ENCODE measurements around the gene ADH1C. TPM values are rescaled to one million over a fixed set of nuclear protein-coding genes. Genes with fewer than 3 reads are reported as not detected.
A peak's percentile ranks its signal among the peaks of the same experiment; 100 is the strongest.
"Not testable (repeated sequence)": the region's sequence is repeated elsewhere in the genome, so short reads cannot be mapped to it uniquely, and the experiment has no call there.

ADH1C gene
- total and polyA plus RNA-seq, 8 donors, result 1.2 to 26.4 (median 22.1) TPM

DNA sequence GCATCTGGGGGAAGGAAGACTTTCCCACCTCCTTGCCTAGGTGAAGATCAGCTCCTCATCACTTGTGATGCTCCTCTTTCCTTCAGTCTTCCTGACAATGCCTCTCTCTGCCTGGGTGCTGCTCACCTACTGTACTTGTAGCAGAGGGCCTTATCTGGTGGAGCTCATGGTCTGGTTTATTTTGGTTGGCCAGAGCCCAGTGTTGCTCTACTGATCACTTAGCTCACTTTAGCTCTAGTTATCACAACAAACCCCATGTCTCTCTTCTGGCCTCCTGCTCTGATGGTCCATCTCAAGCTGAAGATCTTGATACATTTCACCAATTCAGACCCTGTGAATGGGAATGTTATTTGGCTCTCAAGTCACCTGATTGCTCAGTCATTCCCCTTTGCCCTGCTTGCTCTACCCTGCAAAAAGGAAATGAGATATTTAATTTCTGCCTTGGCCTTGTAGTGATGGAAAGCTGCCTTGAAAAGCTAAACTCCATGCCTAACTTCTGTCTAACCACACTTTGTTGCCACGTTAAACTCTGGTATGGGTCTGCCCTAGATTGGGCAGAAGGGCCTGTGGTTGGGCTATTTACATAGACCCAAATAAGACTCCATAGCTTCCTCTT lies 30.3 kb upstream of the ADH1C start:
- TF ChIP-seq, protein P1, sequence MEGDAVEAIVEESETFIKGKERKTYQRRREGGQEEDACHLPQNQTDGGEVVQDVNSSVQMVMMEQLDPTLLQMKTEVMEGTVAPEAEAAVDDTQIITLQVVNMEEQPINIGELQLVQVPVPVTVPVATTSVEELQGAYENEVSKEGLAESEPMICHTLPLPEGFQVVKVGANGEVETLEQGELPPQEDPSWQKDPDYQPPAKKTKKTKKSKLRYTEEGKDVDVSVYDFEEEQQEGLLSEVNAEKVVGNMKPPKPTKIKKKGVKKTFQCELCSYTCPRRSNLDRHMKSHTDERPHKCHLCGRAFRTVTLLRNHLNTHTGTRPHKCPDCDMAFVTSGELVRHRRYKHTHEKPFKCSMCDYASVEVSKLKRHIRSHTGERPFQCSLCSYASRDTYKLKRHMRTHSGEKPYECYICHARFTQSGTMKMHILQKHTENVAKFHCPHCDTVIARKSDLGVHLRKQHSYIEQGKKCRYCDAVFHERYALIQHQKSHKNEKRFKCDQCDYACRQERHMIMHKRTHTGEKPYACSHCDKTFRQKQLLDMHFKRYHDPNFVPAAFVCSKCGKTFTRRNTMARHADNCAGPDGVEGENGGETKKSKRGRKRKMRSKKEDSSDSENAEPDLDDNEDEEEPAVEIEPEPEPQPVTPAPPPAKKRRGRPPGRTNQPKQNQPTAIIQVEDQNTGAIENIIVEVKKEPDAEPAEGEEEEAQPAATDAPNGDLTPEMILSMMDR (IDR thresholded peaks at IDR 0.05), result no peak
- Histone ChIP-seq H3K27ac (peak overlapping the region; percentile 35 to 67), H3K4me3 (no peak overlapping the region), H3K9me3 (peaks cover 0 to 5% of the 10 kb centered on the region in 2 donors), H3K27me3 (no peaks in the 10 kb centered on the region), H3K4me1 (no peaks in the 10 kb centered on the region), H3K36me3 (no peaks in the 10 kb centered on the region)
- no peak for DNase-seq
- intact Hi-C loops (cut with DNase I), result no loop called here
- ATAC-seq, result no peak

DNA sequence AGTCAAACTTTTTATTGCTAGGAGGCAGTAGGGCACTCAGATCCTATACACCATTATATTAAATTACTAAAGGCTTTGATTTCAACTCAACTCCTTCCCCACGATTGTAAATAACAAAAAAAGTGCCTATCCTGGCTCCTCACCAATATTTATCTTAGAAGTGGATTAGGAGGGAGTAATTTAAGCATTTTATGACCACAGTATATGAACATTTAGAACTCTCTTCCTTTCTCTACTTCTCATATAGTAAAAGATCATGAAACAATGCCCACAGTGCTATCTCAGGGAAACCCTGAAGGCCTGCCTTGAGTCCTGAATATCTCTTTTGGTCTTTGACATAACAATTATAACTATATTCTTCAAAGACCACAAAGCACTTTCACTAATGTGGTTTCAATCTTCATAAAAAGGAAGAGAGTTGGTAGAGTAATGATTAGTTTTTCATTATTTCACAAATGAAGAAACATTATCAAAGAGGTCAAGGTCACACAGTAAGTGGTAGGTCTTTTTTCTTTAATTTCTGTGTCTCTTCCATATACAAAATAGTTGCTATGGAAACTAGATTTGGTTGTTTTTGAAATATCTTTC lies 29.1 kb upstream of the ADH1C start:
- intact Hi-C loops (cut with DNase I), result no loop called here
- Histone ChIP-seq H3K27me3 (no peaks in the 10 kb centered on the region), H3K36me3 (no peaks in the 10 kb centered on the region), H3K4me3 (no peak overlapping the region), H3K27ac (no peak overlapping the region), H3K9me3 (peaks cover 0 to 5% of the 10 kb centered on the region in 2 donors), H3K4me1 (no peaks in the 10 kb centered on the region)
- TF ChIP-seq, protein P1 (IDR thresholded peaks at IDR 0.05), result no peak
- DNase-seq (no peak), ATAC-seq (no peak)

DNA sequence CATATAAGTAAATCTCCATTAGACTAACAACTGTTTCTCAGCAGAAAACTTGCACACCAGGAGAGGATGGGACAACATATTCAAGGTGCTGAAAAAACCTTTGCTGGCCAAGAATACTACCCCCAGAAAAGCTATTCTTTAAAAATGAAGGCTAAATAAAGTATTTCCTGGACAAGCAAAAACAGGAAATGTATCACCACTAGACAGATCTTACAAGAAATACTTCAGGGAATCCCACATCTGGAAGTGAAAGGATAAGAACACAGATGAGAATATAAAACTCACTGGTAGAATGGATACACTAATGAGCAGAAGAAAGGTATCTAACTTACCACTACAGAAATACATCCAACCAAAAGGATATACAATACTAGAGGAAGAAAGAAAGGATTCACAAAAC lies 27.0 kb upstream of the ADH1C start:
- no peaks in the 10 kb centered on the region for H3K4me1 ChIP-seq
- H3K27me3 ChIP-seq, result no peaks in the 10 kb centered on the region
- intact Hi-C loops (cut with DNase I), result no loop called here
- H3K27ac ChIP-seq, result no peak overlapping the region
- no peak for ATAC-seq
- H3K9me3 ChIP-seq, result peaks cover 0 to 5% of the 10 kb centered on the region in 2 donors
- TF ChIP-seq, protein P1 (IDR thresholded peaks at IDR 0.05), result no peak
- DNase-seq, result no peak
- H3K36me3 ChIP-seq, result no peaks in the 10 kb centered on the region
- no peak overlapping the region for H3K4me3 ChIP-seq

DNA sequence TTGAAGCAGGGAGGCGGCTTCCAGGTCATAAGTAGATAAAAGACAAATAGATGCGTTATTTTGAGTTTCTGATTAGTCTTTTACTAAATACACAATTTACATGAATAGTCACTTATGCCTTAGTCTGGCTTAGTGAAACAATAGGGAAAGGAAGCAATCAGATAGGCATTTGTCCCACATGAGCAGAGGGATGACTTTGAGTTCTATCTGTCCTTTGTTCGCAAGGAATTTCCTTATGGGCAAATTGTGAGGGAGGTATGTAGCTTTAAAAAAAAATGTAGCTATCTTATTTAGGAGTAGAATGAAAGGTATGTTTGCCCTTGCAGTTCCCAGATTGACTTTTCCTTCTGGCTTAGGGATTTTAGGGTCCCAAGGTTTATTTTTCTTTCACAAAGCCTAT lies 26.3 kb upstream of the ADH1C start:
- Histone ChIP-seq H3K9me3 (peaks cover 0 to 8% of the 10 kb centered on the region in 2 donors), H3K27ac (no peak overlapping the region), H3K27me3 (no peaks in the 10 kb centered on the region), H3K36me3 (no peaks in the 10 kb centered on the region), H3K4me3 (no peak overlapping the region), H3K4me1 (no peaks in the 10 kb centered on the region)
- intact Hi-C loops (cut with DNase I), result no loop called here
- TF ChIP-seq, protein P1 (IDR thresholded peaks at IDR 0.05), result no peak
- no peak for ATAC-seq
- DNase-seq, result no peak

DNA sequence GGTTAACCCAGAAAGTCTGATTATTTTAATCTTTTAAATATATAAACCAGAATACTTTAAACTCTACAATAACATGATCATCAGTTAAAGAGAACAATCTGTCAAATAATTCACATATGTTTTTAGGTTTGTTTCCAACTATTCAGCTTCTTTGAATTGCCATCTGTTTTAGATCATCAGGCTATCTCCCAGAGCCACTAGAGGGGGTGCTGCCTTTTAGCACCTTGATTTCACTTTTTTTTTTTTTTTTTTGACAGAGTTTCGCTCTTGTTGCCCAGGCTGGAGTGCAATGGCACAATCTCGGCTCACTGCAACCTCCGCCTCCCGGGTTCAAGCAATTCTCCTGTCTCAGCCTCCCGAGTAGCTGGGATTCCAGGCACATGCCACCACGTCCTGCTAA lies 24.8 kb upstream of the ADH1C start:
- H3K4me1 ChIP-seq; ATAC-seq; H3K4me3 ChIP-seq; intact Hi-C loops (cut with DNase I); DNase-seq; H3K36me3 ChIP-seq; H3K27me3 ChIP-seq; H3K27ac ChIP-seq: not testable (repeated sequence)
- peaks cover 0 to 18% of the 10 kb centered on the region in 2 donors for H3K9me3 ChIP-seq

DNA sequence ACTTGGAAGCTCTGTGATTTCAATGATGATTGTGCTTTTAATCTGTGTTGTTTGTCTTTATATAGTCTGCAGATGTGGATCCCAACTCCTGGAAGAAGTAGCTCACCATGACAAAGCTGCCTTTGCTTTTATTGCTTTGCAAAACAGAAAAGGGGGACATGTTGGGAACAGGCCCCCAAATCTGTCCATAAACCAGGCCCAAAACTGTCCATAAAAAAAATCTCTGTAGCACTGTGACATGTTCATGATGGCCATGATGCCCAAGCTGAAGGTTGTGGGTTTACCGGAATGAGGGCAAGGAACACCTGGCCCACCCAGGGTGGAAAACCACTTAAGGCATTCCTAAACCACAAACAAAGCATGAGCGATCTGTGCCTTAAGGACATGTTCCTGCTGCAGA lies 19.9 kb upstream of the ADH1C start:
- H3K27ac ChIP-seq; ATAC-seq; H3K4me1 ChIP-seq; intact Hi-C loops (cut with DNase I); H3K4me3 ChIP-seq; DNase-seq; H3K36me3 ChIP-seq; H3K27me3 ChIP-seq: not testable (repeated sequence)
- peaks cover 0 to 17% of the 10 kb centered on the region in 2 donors for H3K9me3 ChIP-seq

DNA sequence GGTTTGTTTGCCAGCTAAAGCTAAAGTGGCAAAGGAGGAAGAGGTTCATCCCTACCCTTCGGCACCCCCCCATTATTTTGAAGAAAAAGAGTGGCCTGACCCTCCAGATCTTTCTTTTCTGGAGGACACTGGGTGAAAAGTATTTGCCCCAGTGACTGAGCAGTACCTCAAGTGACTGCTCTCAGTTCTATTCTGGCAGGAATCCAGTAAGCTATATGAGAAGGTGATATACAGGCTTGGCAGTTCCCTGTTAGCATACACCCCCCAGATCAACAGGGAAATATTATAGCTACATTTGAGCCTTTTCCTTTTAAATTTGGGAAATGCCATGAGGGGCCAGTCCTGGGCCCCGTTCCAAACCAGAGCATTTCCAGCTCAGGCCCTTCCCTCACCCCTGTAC lies 15.3 kb upstream of the ADH1C start:
- ATAC-seq; H3K4me1 ChIP-seq; H3K4me3 ChIP-seq; H3K27me3 ChIP-seq; intact Hi-C loops (cut with DNase I); H3K27ac ChIP-seq; H3K36me3 ChIP-seq: not testable (repeated sequence)
- peak in 1 of 4 donors; percentile 47 for DNase-seq
- peaks cover 0 to 11% of the 10 kb centered on the region in 2 donors for H3K9me3 ChIP-seq

Measured in left lung (tissue), 10 donors.